ENCODE measurements around the gene SLC66A2. TPM values are rescaled to one million over a fixed set of nuclear protein-coding genes. Genes with fewer than 3 reads are reported as not detected.

Gene SLC66A2
- polyA plus RNA-seq, 10 donors, result 19.0 to 27.2 (median 22.8) TPM

DNA sequence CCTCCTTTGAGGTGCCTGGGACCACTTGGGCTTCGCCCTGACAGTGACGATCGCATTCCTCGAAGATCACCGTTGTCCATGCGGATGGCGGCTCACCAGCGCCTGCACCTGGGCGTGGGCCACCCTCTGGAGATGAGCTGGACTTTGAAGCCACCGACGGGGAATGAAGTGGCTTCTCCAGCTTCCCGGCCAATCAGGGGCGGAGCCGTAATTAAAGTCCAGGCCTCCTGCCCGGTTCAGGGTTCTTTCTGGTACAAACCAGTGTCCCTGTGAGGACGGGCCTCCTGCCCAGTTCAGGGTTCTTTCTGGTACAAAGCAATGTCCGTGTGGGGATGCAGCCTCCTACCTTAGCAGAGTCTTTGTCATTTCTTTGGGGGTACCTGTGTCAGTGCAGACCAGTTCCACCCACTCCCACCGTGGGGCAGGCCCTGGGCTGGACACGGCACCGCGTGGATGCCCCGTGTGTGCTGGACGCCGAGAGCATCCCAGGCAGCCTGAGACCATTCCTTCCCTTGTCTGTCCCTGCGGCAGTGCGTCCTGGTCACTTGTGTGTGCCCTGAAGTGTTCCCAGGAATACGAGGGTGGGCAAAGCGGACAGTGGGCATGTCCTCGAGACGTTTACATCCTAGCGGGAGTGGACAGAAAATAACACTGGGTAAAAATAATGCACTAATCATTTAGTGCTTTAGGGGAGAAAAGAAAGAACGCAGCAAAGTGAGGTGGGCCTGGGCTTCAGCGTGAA, 98.7 kb downstream of the SLC66A2 start:
- DNase-seq, result no peak

Other genes with a start within 250 kb of the SLC66A2 start
- under 1 TPM; 0.13 to 0.63 (median 0.37) TPM for gene KCNG2, start 153.7 kb downstream of the SLC66A2 start, polyA plus RNA-seq (ENCODE audit: insufficient read length in 10 of 10)
- 1 to 10 TPM; 1.3 to 5.6 (median 3.7) TPM for gene HSBP1L1, start 13.0 kb upstream of the SLC66A2 start, polyA plus RNA-seq (ENCODE audit: insufficient read length in 10 of 10)
- gene TXNL4A, start 36.9 kb upstream of the SLC66A2 start, polyA plus RNA-seq (ENCODE audit: insufficient read length in 10 of 10), result 100 to 1,000 TPM in 5 of 10 donors, 10 to 100 TPM in 5; 82.3 to 108 (median 98.3) TPM
- gene RBFA, start 82.8 kb upstream of the SLC66A2 start, polyA plus RNA-seq (ENCODE audit: insufficient read length in 10 of 10), result 10 to 100 TPM; 19.7 to 36.5 (median 25.5) TPM
- gene ADNP2, start 157.6 kb upstream of the SLC66A2 start, polyA plus RNA-seq (ENCODE audit: insufficient read length in 10 of 10), result 10 to 100 TPM in 7 of 10 donors, 1 to 10 TPM in 3; 8.7 to 13.7 (median 11.0) TPM